K562 (cell line): Measurements from ENCODE around the gene DDX55. TPM values are rescaled to one million over a fixed set of nuclear protein-coding genes. Genes with fewer than 3 reads are reported as not detected.

Experiments used
- ARID2 ChIP-seq: fragments of 450-650 bp; IDR thresholded peaks from 2 replicates; pipeline ENCODE4 v1.6.1; 2017; ENCODE audit warnings: antibody characterized with exemption, mild to moderate bottlenecking
- ATF7 ChIP-seq: fragments of 450-650 bp; IDR thresholded peaks from 2 replicates; pipeline ENCODE4 v1.7.1; 2014; ENCODE audit warnings: mild to moderate bottlenecking, moderate library complexity
- CBX1 ChIP-seq: sonication (generic); IDR thresholded peaks from 2 replicates; pipeline ENCODE4 v1.6.1; 2016; ENCODE audit warnings: antibody characterized with exemption, low read depth, mild to moderate bottlenecking
- CREM ChIP-seq: IDR thresholded peaks from 2 replicates; pipeline ENCODE4 v1.6.1; 2014; ENCODE audit warnings: antibody characterized with exemption, low read depth
- DDX20 ChIP-seq: fragments of 450-650 bp; IDR thresholded peaks from 2 replicates; pipeline ENCODE4 v1.6.1; 2016; ENCODE audit warnings: missing genetic modification characterization, low read depth, mild to moderate bottlenecking, missing compliant biosample characterization, moderate library complexity
- ELF4 ChIP-seq: fragments of 450-650 bp; formaldehyde crosslinking; IDR thresholded peaks from 2 replicates; pipeline ENCODE4 v1.4.0; 2022; ENCODE audit warnings: missing genetic modification characterization
- ETV1 ChIP-seq: fragments of 450-650 bp; conservative IDR thresholded peaks from 2 replicates; pipeline ENCODE4 v1.6.1; 2016; ENCODE audit warnings: missing genetic modification characterization, control low read depth, low read depth, missing compliant biosample characterization
- FUS ChIP-seq: fragments of 200-400 bp; formaldehyde crosslinking; optimal IDR thresholded peaks from 2 replicates; pipeline ENCODE3; 2017; ENCODE audit warnings: low read depth, low read length
- JUND ChIP-seq, 2 experiments: IDR thresholded peaks; 2 replicates in 1 of 2; 3 replicates in 1 of 2; pipeline ENCODE4 v1.6.1; 2011; ENCODE audit warnings: borderline replicate concordance in 2 of 2, low read depth in 2 of 2, low read length in 2 of 2, improper control_type of control experiment in 1 of 2, missing biosample characterization in 1 of 2, missing genetic modification characterization in 1 of 2, missing genetic modification reagents in 1 of 2
- MTA3 ChIP-seq: fragments of 450-650 bp; formaldehyde crosslinking; IDR thresholded peaks from 2 replicates; pipeline ENCODE4 v1.6.1; 2017; ENCODE audit warnings: mild to moderate bottlenecking, borderline replicate concordance
- NONO ChIP-seq, 2 experiments: fragments of 200-400 bp in 1 of 2; fragments of 450-650 bp in 1 of 2; formaldehyde crosslinking in 1 of 2; IDR thresholded peaks; 2 replicates each; pipeline ENCODE4 v1.6.1; 2017; ENCODE audit warnings: low read depth in 2 of 2, mild to moderate bottlenecking in 2 of 2, moderate library complexity in 2 of 2, low read length in 1 of 2
- SMARCC2 ChIP-seq: fragments of 450-650 bp; IDR thresholded peaks from 2 replicates; pipeline ENCODE4 v1.6.1; 2017; ENCODE audit warnings: antibody characterized with exemption, moderate library complexity, mild to moderate bottlenecking, low read depth
- SOX6 ChIP-seq: fragments of 450-650 bp; IDR thresholded peaks from 2 replicates; pipeline ENCODE4 v1.6.1; 2014; ENCODE audit warnings: mild to moderate bottlenecking
- SP1 ChIP-seq: sonication (generic); formaldehyde crosslinking; IDR thresholded peaks from 2 replicates; pipeline ENCODE4 v1.8.1; 2022; ENCODE audit warnings: mild to moderate bottlenecking, missing genetic modification reagents
- THRAP3 ChIP-seq: fragments of 450-650 bp; IDR thresholded peaks from 2 replicates; pipeline ENCODE4 v1.6.1; 2016; ENCODE audit warnings: mild to moderate bottlenecking, inconsistent platforms, borderline replicate concordance
- USF1 ChIP-seq: sonication (generic); formaldehyde crosslinking; IDR thresholded peaks from 2 replicates; pipeline ENCODE4 v1.9.0; 2022; ENCODE audit warnings: mild to moderate bottlenecking, missing genetic modification reagents
- XRCC5 ChIP-seq: fragments of 200-400 bp; formaldehyde crosslinking; IDR thresholded peaks from 2 replicates; pipeline ENCODE4 v1.6.1; 2017; ENCODE audit warnings: low read depth, mild to moderate bottlenecking, low read length
- ZHX1 ChIP-seq: fragments of 150-350 bp; conservative IDR thresholded peaks from 2 replicates; pipeline ENCODE4 v1.6.1; 2014; ENCODE audit warnings: low read length
- ZNF146 ChIP-seq: IDR thresholded peaks from one replicate; pipeline ENCODE4 v1.6.1; 2018; ENCODE audit warnings: missing compliant biosample characterization; ENCODE audit not compliant: unreplicated experiment
- ZNF174 ChIP-seq: fragments of 250-450 bp; sonication (Bioruptor Pico); IDR thresholded peaks from 2 replicates; pipeline ENCODE4 v1.4.0; 2020; ENCODE audit warnings: mild to moderate bottlenecking
- ZNF507 ChIP-seq: conservative IDR thresholded peaks from 2 replicates; pipeline ENCODE4 v1.6.1; 2017; ENCODE audit warnings: missing genetic modification characterization, missing compliant biosample characterization
- ZNF511 ChIP-seq: sonication (generic); formaldehyde crosslinking; IDR thresholded peaks from 2 replicates; pipeline ENCODE4 v1.8.0; 2022; ENCODE audit warnings: mild to moderate bottlenecking, missing genetic modification reagents
- ZNF561 ChIP-seq: fragments of 450-650 bp; formaldehyde crosslinking; conservative IDR thresholded peaks from 2 replicates; pipeline ENCODE4 v1.4.0; 2020; ENCODE audit warnings: mild to moderate bottlenecking, moderate library complexity
- polyA plus RNA-seq, 8 experiments: library from polyadenylated mRNA; depleted of rRNA in 4 of 8; stranded (reverse) in 5 of 8; unstranded in 3 of 8; fragments of >200 nt; fragmentation: Nextera tagmentation in 2 of 8; fragmentation: Illumina TruSeq in 1 of 8; extraction: Ambion mirVana in 2 of 8; extraction: Trizol in 1 of 8; gene quantifications; 2 replicates each; pipeline versions ENCODE4 v1.2.1 to v1.2.3, GENCODE V29; 2011 to 2014; ENCODE audit warnings: inconsistent platforms in 1 of 8, missing spikeins in 1 of 8
- total RNA-seq, 7 experiments: library from RNA; depleted of rRNA in 6 of 7; stranded (reverse); fragments of >200 nt in 6 of 7; fragmentation: Illumina TruSeq in 2 of 7; extraction: Trizol in 2 of 7; gene quantifications; 2 replicates each; pipeline versions ENCODE4 v1.2.1 to v1.2.3, GENCODE V29; 2011 to 2021; ENCODE audit warnings: low replicate concordance in 1 of 7

The DDX55 gene
- total and polyA plus RNA-seq, 9 of the 15 experiments (the other 6 are each of a cell fraction or from before 2014, with no cell fraction given) = 10.6 to 71.0 (median 60.9) TPM

- TF ChIP-seq ELF4 (CRISPR knock-in tag) = peak; percentile 20; the same call in 1 of the 2 replicates
- TF ChIP-seq ATF7 = peak; percentile 88
- TF ChIP-seq MTA3 = peak; percentile 90
- TF ChIP-seq SMARCC2 = no peak
- peak; percentile 34 for TF ChIP-seq FUS
- peak; percentile 97 for TF ChIP-seq XRCC5
- peak; percentile 61 for TF ChIP-seq CBX1
- TF ChIP-seq ARID2 = peak; percentile 57; the same call in 1 of the 2 replicates
- TF ChIP-seq ZNF507 = no peak
- TF ChIP-seq USF1 (CRISPR knock-in tag) = peak; percentile 91
- TF ChIP-seq JUND (IDR thresholded peaks at IDR 0.05; ENCODE audit: borderline replicate concordance, low read depth, low read length) = peak; percentile 43
- TF ChIP-seq JUND (tag; IDR thresholded peaks at IDR 0.05; ENCODE audit: borderline replicate concordance, low read depth, low read length) = no peak; the same call in 2 of the 3 replicates
- 0 out of 2 replicates have a peak, but pooled peaks have one; percentile 51 for TF ChIP-seq ZHX1
- TF ChIP-seq DDX20 = no peak
- peak; percentile 78 for TF ChIP-seq ZNF511 (CRISPR knock-in tag)
- no peak for TF ChIP-seq ZNF561 (CRISPR knock-in tag)
- TF ChIP-seq ETV1 (tag) = peak; percentile 63; the same call in 1 of the 2 replicates
- peak; percentile 77 for TF ChIP-seq SOX6
- no peak for TF ChIP-seq THRAP3
- peak; percentile 98 for TF ChIP-seq CREM
- no peak for TF ChIP-seq ZNF146 (CRISPR knock-in tag)
- TF ChIP-seq NONO (IDR thresholded peaks at IDR 0.05; ENCODE audit: low read depth in 2 of 2, low read length in 1 of 2) = peak; percentile 48 to 84; a peak in 3 of 4 replicates
- 0 out of 2 replicates have a peak, but pooled peaks have one; percentile 66 for TF ChIP-seq ZNF174 (CRISPR knock-in tag)
- TF ChIP-seq SP1 = peak; percentile 97
Observed at GRCh38 chr12:123601602-123602489, at the start of gene DDX55 (continued).
